H9 (cell line): ENCODE data around the gene ARHGAP9. TPM values are rescaled to one million over a fixed set of nuclear protein-coding genes. Genes with fewer than 3 reads are reported as not detected.

Experiments used
- DNase-seq: peaks from one replicate; pipeline ENCODE4 v3.0.0-alpha.2; 2017
- H2AFZ ChIP-seq: one replicate; pipeline ENCODE4 v1.6.1; 2013; ENCODE audit warnings: mild to moderate bottlenecking, low read length, control low read depth, moderate library complexity
- H2AK5ac ChIP-seq: 2 replicates; pipeline ENCODE4 v1.6.1; 2013; ENCODE audit warnings: low read length, control low read depth, mixed read lengths; ENCODE audit not compliant: insufficient read length
- H2BK120ac ChIP-seq: one replicate; pipeline ENCODE4 v1.6.1; 2013; ENCODE audit warnings: low read depth, mild to moderate bottlenecking, low read length, control low read depth, inconsistent platforms; ENCODE audit not compliant: poor library complexity, severe bottlenecking
- H2BK12ac ChIP-seq: 2 replicates; pipeline ENCODE4 v1.6.1; 2013; ENCODE audit warnings: low read length, control low read depth, mixed read lengths, low read depth; ENCODE audit not compliant: insufficient read length
- H2BK15ac ChIP-seq: 2 replicates; pipeline ENCODE4 v1.6.1; 2013; ENCODE audit warnings: low read depth, low read length, control low read depth
- H2BK20ac ChIP-seq: one replicate; pipeline ENCODE4 v1.6.1; 2013; ENCODE audit warnings: low read depth, mild to moderate bottlenecking, low read length, control low read depth, inconsistent platforms; ENCODE audit not compliant: poor library complexity, severe bottlenecking
- H2BK5ac ChIP-seq: 2 replicates; pipeline ENCODE4 v1.6.1; 2013; ENCODE audit warnings: low read length, control low read depth, mixed read lengths; ENCODE audit not compliant: insufficient read length
- H3K14ac ChIP-seq: 2 replicates; pipeline ENCODE4 v1.6.1; 2013; ENCODE audit warnings: low read length, control low read depth; ENCODE audit not compliant: insufficient read depth
- H3K18ac ChIP-seq: 2 replicates; pipeline ENCODE4 v1.6.1; 2013; ENCODE audit warnings: low read depth, mild to moderate bottlenecking, mixed read lengths, low read length, control low read depth; ENCODE audit not compliant: insufficient read length
- H3K23ac ChIP-seq: 2 replicates; pipeline ENCODE4 v1.6.1; 2013; ENCODE audit warnings: low read length, control low read depth, mixed read lengths, low read depth; ENCODE audit not compliant: insufficient read length
- H3K23me2 ChIP-seq: 2 replicates; pipeline ENCODE4 v1.6.1; 2013; ENCODE audit warnings: low read depth, mild to moderate bottlenecking, mixed read lengths, low read length, control low read depth; ENCODE audit not compliant: insufficient read length, poor library complexity, severe bottlenecking
- H3K27ac ChIP-seq: 2 replicates; pipeline ENCODE4 v1.5.1; 2013; ENCODE audit warnings: low read length, control low read depth, mixed read lengths, low read depth; ENCODE audit not compliant: insufficient read length
- H3K27me3 ChIP-seq: 2 replicates; pipeline ENCODE4 v1.6.1; 2013; ENCODE audit warnings: low read length, control low read depth, inconsistent platforms; ENCODE audit not compliant: insufficient read depth
- H3K4ac ChIP-seq: 2 replicates; pipeline ENCODE4 v1.6.1; 2013; ENCODE audit warnings: low read depth, mild to moderate bottlenecking, control low read depth, inconsistent platforms, low read length, moderate library complexity
- H3K4me1 ChIP-seq: 2 replicates; pipeline ENCODE4 v1.6.1; 2013; ENCODE audit warnings: low read length, control low read depth, inconsistent platforms; ENCODE audit not compliant: insufficient read depth
- H3K4me2 ChIP-seq: 2 replicates; pipeline ENCODE4 v1.6.1; 2013; ENCODE audit warnings: low read length, control low read depth, mixed read lengths; ENCODE audit not compliant: insufficient read length, insufficient read depth
- H3K56ac ChIP-seq: 2 replicates; pipeline ENCODE4 v1.6.1; 2013; ENCODE audit warnings: low read depth, mild to moderate bottlenecking, mixed read lengths, low read length, control low read depth; ENCODE audit not compliant: insufficient read length
- H3K79me1 ChIP-seq: 2 replicates; pipeline ENCODE4 v1.6.1; 2013; ENCODE audit warnings: low read depth, mild to moderate bottlenecking, moderate library complexity, low read length, control low read depth, inconsistent platforms; ENCODE audit not compliant: insufficient read depth, poor library complexity, severe bottlenecking
- H3K79me2 ChIP-seq: 2 replicates; pipeline ENCODE4 v1.6.1; 2013; ENCODE audit warnings: low read length, control low read depth, inconsistent platforms; ENCODE audit not compliant: insufficient read depth
- H3K9ac ChIP-seq: 2 replicates; pipeline ENCODE4 v1.6.1; 2013; ENCODE audit warnings: low read length, control low read depth, mixed read lengths; ENCODE audit not compliant: insufficient read length; ENCODE audit errors: extremely low read depth
- H3K9me3 ChIP-seq: one replicate; pipeline ENCODE4 v1.6.1; 2013; ENCODE audit warnings: low read depth, low read length, inconsistent platforms; ENCODE audit not compliant: control insufficient read depth
- H3T11ph ChIP-seq: one replicate; pipeline ENCODE4 v1.6.1; 2013; ENCODE audit warnings: mild to moderate bottlenecking, low read length, control low read depth, inconsistent platforms
- H4K20me1 ChIP-seq: one replicate; pipeline ENCODE4 v1.6.1; 2013; ENCODE audit not compliant: control insufficient read depth, insufficient read length, insufficient read depth
- H4K5ac ChIP-seq: 2 replicates; pipeline ENCODE4 v1.6.1; 2013; ENCODE audit warnings: low read depth, mild to moderate bottlenecking, mixed read lengths, low read length, control low read depth; ENCODE audit not compliant: insufficient read length
- H4K8ac ChIP-seq: replicated peaks from 2 replicates; pipeline ENCODE4 v1.6.1; 2013; ENCODE audit warnings: low read length, control low read depth, mixed read lengths, low read depth; ENCODE audit not compliant: insufficient read length
- H4K91ac ChIP-seq: 2 replicates; pipeline ENCODE4 v1.6.1; 2013; ENCODE audit warnings: low read depth, mild to moderate bottlenecking, moderate library complexity, mixed read lengths, low read length, control low read depth; ENCODE audit not compliant: insufficient read length
- H3K27ac Mint-ChIP-seq, 3 experiments: 2 replicates in 2 of 3; 3 replicates in 1 of 3; pipeline ENCODE4 v1.8.0; 2020 to 2021; ENCODE audit warnings: mixed read lengths in 3 of 3, mild to moderate bottlenecking in 1 of 3, moderate library complexity in 1 of 3
- H3K27me3 Mint-ChIP-seq: 2 replicates; pipeline ENCODE4 v1.8.0; 2021; ENCODE audit warnings: low read depth, mild to moderate bottlenecking, moderate library complexity, mixed read lengths
- H3K36me3 Mint-ChIP-seq, 3 experiments: 2 replicates in 2 of 3; 3 replicates in 1 of 3; pipeline ENCODE4 v1.8.0; 2020 to 2021; ENCODE audit warnings: low read depth in 3 of 3, mixed read lengths in 3 of 3; ENCODE audit not compliant: insufficient read depth in 1 of 3
- H3K4me1 Mint-ChIP-seq, 2 experiments: 2 replicates each; pipeline ENCODE4 v1.8.0; 2020; ENCODE audit warnings: mixed read lengths in 2 of 2
- H3K4me3 Mint-ChIP-seq, 2 experiments: 2 replicates in 1 of 2; 3 replicates in 1 of 2; pipeline ENCODE4 v1.8.0; 2020 to 2021; ENCODE audit warnings: mild to moderate bottlenecking in 2 of 2, mixed read lengths in 2 of 2, moderate library complexity in 1 of 2
- H3K9me3 Mint-ChIP-seq, 2 experiments: 2 replicates in 1 of 2; 3 replicates in 1 of 2; pipeline ENCODE4 v1.8.0; 2020; ENCODE audit warnings: mild to moderate bottlenecking in 2 of 2, mixed read lengths in 2 of 2, moderate library complexity in 1 of 2
- WGBS: extraction: QIAGEN DNeasy Blood & Tissue Kit; methylation state at CpG from one replicate; pipeline ENCODE4 v1.1.7; 2013; ENCODE audit warnings: missing lambda C conversion rate, low lambda C conversion rate, mixed read lengths; ENCODE audit not compliant: insufficient read length; ENCODE audit errors: extremely low coverage; 5-methylcytosine and 5-hydroxymethylcytosine counted together
- total RNA-seq: library from RNA; stranded (reverse); gene quantifications from 2 replicates; pipeline ENCODE4 v1.2.1, GENCODE V29; 2021
- TF ChIP-seq, protein P1 (sequence below): fragments of 200-600 bp; sonication (generic); conservative IDR thresholded peaks from 3 replicates; pipeline ENCODE4 v1.8.0; 2021; ENCODE audit warnings: antibody characterized with exemption, mild to moderate bottlenecking

ARHGAP9 gene
- total RNA-seq, 1 experiment from 2014 or later = 3.7 TPM

DNA sequence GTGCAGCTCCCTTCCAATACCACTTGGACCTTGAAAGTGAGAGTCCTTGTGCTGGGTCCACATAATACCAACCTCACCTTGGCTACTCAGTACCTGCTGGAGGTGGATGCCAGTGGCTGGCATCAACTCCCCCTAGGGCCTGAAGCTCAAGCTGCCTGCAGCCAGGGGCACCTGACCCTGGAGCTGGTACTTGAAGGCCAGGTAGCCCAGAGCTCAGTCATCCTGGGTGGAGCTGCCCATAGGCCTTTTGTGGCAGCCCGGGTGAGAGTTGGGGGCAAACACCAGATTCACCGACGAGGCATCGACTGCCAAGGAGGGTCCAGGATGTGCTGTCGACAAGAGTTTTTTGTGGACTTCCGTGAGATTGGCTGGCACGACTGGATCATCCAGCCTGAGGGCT is 30.3 kb downstream of the ARHGAP9 start:
- Histone ChIP-seq H3K14ac (no peak overlapping the region), H3K9ac (no peak overlapping the region), H3K18ac (no peak overlapping the region), H3K4me2 (no peak overlapping the region), H3K56ac (no peak overlapping the region), H3K27me3 (no peaks in the 10 kb centered on the region), H3K4ac (no peak overlapping the region), H2BK12ac (no peak overlapping the region), H3K79me1 (no peaks in the 10 kb centered on the region), H3K23me2 (no peaks in the 10 kb centered on the region), H4K8ac (no peak overlapping the region), H3T11ph (no peak overlapping the region), H4K91ac (no peak overlapping the region), H4K20me1 (no peaks in the 10 kb centered on the region), H2AFZ (no peak overlapping the region), H4K5ac (no peak overlapping the region), H3K4me1 (no peaks in the 10 kb centered on the region; the same call in 1 of the 2 replicates), H2BK20ac (no peak overlapping the region), H3K27ac (no peak overlapping the region), H3K79me2 (no peaks in the 10 kb centered on the region), H2BK5ac (no peak overlapping the region), H3K23ac (no peak overlapping the region), H3K9me3 (no peaks in the 10 kb centered on the region), H2AK5ac (no peak overlapping the region), H2BK15ac (no peak overlapping the region), H2BK120ac (no peak overlapping the region)
- no peaks in the 10 kb centered on the region; the same call in 1 of the 2 replicates for H3K27me3 Mint-ChIP-seq
- peaks cover 0 to 2% (median 0%) of the 10 kb centered on the region in 3 experiments; a peak in 1 of 7 replicates for H3K36me3 Mint-ChIP-seq
- H3K4me3 Mint-ChIP-seq = no peak overlapping the region
- no CpG with 5 or more reads among the region's 7 CpGs for WGBS
- peaks cover 12 to 20% of the 10 kb centered on the region in 2 experiments for H3K4me1 Mint-ChIP-seq
- TF ChIP-seq, protein P1, sequence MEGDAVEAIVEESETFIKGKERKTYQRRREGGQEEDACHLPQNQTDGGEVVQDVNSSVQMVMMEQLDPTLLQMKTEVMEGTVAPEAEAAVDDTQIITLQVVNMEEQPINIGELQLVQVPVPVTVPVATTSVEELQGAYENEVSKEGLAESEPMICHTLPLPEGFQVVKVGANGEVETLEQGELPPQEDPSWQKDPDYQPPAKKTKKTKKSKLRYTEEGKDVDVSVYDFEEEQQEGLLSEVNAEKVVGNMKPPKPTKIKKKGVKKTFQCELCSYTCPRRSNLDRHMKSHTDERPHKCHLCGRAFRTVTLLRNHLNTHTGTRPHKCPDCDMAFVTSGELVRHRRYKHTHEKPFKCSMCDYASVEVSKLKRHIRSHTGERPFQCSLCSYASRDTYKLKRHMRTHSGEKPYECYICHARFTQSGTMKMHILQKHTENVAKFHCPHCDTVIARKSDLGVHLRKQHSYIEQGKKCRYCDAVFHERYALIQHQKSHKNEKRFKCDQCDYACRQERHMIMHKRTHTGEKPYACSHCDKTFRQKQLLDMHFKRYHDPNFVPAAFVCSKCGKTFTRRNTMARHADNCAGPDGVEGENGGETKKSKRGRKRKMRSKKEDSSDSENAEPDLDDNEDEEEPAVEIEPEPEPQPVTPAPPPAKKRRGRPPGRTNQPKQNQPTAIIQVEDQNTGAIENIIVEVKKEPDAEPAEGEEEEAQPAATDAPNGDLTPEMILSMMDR = no peak
- no peaks in the 10 kb centered on the region for H3K9me3 Mint-ChIP-seq
- no peak for DNase-seq
- H3K27ac Mint-ChIP-seq = no peak overlapping the region
